Astrocyte of the cerebellum (primary cell): Measurements from ENCODE around the gene GABRB3.
"Not testable (repeated sequence)": the region's sequence is repeated elsewhere in the genome, so short reads cannot be mapped to it uniquely, and the experiment has no call there.

Experiments
- DNase-seq: peaks from one replicate; pipeline ENCODE4 v3.0.0-alpha.2; 2011; ENCODE audit warnings: low read depth
- H3K4me3 ChIP-seq: 2 replicates; pipeline ENCODE4 v1.5.1; 2011; ENCODE audit warnings: mild to moderate bottlenecking, low read depth, low read length, moderate library complexity
- in situ Hi-C: cut with HindIII; loops from 2 replicates; pipeline ENCODE4 v1.10.0; 2017; ENCODE audit warnings: low sequenced_read_pairs
- TF ChIP-seq, protein P1 (sequence below): IDR thresholded peaks from 2 replicates; pipeline ENCODE4 v1.5.1; 2012; ENCODE audit warnings: low read length, low read depth, moderate library complexity, mild to moderate bottlenecking; ENCODE audit errors: missing control alignments

GABRB3 gene

DNA sequence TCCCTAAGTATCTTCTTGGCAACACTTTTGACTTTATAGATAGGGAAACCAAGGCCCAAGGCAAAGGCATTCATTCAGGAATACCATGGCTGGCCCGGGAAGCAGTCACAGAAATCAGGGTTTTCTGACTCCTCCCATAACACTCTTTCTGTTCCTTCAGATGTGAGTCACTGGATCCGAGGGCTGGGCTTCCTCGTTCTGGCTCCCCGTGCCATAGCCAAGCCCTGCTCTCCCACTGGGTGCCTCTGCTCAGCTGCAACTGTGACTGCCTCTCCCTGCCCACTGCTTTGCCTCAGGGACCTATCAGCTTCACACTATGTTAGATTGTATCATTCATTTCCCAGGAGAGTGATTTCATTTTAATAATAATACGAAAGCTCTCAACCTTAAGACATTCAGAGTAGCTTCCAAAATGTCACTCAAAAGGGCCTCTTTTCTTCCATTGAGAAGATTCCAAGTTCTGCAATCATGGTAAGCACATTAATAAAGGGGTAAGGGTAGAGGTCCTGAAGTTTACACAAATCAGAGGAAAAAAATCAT, 50.2 kb downstream of the GABRB3 start:
- in situ Hi-C loops, result no loop called here
- DNase-seq, result no peak
- TF ChIP-seq, protein P1, sequence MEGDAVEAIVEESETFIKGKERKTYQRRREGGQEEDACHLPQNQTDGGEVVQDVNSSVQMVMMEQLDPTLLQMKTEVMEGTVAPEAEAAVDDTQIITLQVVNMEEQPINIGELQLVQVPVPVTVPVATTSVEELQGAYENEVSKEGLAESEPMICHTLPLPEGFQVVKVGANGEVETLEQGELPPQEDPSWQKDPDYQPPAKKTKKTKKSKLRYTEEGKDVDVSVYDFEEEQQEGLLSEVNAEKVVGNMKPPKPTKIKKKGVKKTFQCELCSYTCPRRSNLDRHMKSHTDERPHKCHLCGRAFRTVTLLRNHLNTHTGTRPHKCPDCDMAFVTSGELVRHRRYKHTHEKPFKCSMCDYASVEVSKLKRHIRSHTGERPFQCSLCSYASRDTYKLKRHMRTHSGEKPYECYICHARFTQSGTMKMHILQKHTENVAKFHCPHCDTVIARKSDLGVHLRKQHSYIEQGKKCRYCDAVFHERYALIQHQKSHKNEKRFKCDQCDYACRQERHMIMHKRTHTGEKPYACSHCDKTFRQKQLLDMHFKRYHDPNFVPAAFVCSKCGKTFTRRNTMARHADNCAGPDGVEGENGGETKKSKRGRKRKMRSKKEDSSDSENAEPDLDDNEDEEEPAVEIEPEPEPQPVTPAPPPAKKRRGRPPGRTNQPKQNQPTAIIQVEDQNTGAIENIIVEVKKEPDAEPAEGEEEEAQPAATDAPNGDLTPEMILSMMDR, result no peak
- no peak overlapping the region for H3K4me3 ChIP-seq

DNA sequence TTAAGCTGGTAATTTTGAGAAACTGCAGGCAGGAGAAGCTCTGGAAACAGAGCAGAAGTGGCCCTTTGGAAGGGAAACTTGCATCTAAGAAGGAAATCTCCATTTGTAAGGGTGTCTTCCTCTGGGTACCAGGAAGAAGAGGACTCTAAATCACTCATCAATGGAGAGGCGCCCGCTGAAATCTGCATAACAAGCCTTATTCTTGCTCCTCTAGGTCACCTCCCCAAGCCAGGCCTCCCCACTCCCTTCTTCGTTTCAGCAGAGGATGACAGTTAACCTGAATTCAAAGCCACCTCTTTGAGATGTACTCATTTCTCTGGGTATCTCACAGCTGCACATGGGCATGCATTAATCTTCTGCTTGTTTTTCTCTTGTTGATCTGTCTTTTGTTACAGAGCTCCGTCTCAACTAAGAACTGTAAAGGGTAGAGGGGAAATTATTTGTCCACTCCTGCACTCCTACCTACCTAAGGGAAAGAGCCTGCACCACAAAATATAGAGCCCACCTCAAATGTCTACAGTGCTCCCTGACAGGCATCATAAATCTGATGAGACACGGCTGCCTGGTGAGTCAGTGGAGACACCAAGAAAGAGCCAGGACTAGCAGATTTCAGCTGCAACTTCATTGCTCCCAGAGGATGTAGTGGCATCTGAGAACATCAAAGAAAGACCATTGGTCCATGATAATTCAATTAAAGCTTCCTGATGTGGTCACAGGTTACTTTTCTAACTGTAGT, 51.5 kb downstream of the GABRB3 start:
- in situ Hi-C loops, result no loop called here
- DNase-seq, result no peak
- TF ChIP-seq, protein P1, result no peak
- H3K4me3 ChIP-seq, result no peak overlapping the region

DNA sequence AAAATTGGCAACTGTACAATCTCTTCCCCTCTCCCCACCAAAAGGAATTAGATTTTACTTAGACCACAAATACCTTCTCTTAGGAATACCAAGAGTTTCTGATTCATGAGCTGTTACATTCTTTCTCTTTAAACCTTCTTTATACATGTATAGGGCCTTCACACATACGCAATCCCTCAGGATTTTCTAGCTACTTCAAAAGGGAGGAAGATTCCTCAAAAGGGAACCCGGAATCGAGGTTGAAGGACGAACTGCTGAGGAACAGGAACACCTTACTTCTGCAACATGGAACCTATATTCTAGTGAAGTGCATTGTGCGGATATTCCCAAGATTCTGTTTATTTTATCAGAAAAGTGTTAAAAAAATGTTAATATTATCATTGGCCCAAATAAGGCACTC, 52.3 kb downstream of the GABRB3 start:
- no peak for DNase-seq
- TF ChIP-seq, protein P1, result no peak
- H3K4me3 ChIP-seq, result no peak overlapping the region
- in situ Hi-C loops, result no loop called here

DNA sequence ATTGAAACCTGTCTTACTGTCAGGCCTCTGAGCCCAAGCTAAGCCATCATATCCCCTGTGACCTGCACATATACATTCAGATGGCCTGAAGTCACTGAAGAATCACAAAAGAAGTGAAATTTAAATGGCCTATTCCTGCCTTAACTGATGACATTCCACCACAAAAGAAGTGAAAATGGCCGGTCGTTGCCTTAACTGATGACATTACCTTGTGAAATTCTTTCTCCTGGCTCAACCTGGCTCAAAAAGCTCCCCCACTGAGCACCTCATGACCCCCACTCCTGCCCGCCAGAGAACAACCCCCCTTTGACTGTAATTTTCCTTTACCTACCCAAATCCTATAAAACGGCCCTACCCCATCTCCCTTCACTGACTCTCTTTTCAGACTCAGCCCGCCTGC, 53.0 kb downstream of the GABRB3 start:
- H3K4me3 ChIP-seq, DNase-seq, in situ Hi-C loops: not testable (repeated sequence)

DNA sequence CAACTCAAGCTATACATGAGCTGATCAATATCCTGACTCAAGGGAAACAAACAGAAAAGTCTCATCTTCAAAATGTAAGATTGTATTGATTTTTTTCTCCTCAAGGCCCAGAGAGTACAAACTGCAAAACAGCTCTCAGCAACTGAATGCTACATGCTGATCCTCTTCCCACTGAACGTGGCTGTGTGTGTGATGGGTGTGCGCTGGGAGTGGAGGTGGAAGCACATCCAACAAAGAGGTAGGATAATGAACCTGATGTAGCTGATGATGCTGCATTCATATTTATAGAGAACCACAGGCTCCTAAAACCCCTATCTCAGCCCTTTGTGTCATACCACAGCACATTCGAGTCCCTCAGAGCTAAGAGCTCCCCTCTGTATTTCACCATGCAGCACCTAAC, 56.8 kb downstream of the GABRB3 start:
- TF ChIP-seq, protein P1, result no peak
- no peak for DNase-seq
- in situ Hi-C loops, result no loop called here
- no peak overlapping the region for H3K4me3 ChIP-seq

DNA sequence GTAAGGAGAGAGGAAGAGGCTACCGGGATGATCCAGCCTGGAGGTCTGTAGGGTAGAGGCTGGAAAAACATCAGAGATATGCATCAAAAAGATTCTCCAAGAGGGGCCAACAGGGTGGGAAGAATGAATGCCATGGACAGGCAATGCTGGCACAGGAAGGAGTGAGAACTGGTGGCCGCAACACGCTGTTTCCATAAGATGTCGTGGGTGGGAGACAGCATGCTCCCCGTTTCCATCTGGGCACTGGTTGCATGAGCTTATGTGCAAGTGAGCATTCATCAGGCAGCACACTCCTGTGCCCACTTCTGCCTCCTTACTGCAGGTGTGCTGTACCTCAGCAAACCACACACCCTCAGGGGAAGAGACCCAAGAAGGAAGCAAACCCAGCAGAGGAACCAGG, 59.4 kb downstream of the GABRB3 start:
- TF ChIP-seq, protein P1, result no peak
- no peak for DNase-seq
- H3K4me3 ChIP-seq, result no peak overlapping the region
- in situ Hi-C loops, result no loop called here

DNA sequence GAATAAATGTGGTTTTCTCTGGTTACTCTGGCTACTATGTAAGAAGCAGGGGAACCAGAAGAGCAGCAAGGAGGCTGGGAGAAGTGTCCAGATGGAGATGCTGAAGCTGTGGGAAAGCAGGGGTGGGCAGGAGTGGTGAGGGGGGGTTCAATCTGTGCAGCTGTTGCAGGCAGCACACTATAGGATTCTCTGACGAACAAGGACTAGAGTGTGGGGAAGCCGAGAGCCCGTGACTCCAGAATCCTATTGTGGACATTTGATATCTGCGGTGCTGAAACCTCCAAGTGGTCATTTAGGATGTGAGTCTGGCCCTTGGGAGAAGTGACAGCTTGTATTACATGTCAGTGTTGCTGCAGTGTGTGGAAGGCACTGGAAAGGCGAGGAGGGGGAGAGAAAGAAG, 60.5 kb downstream of the GABRB3 start:
- H3K4me3 ChIP-seq, result no peak overlapping the region
- DNase-seq, result no peak
- TF ChIP-seq, protein P1, result no peak
- in situ Hi-C loops, result no loop called here
